GM12878 (cell line): ENCODE results near the gene APH1B. TPM values are rescaled to one million over a fixed set of nuclear protein-coding genes. Genes with fewer than 3 reads are reported as not detected.

ENCODE experiments used
- ATAC-seq: fragments of 200-7000 bp; cut with Tn5 transposase; 3 replicates; pipeline ENCODE4 v1.9.1; 2020; ENCODE audit warnings: mild to moderate bottlenecking, moderate library complexity
- BruUV-seq: library from RNA; stranded (reverse); fragments of 400-500 nt; replicated peaks from 2 replicates; lab custom pipeline; 2021; lab: Mats Ljungman, UMichigan
- CTCF ChIA-PET: fragments of 300-600 bp; sonication (Branson Sonifier 250); formaldehyde crosslinking; extraction: SDS; loops from one replicate; lab custom pipeline; 2021; ENCODE audit warnings: inconsistent platforms; lab: Yijun Ruan, JAX
- POLR2A ChIA-PET: fragments of 350-600 bp; formaldehyde crosslinking; extraction: SDS; loops from one replicate; lab custom pipeline; 2021; ENCODE audit warnings: inconsistent platforms; lab: Charles Lee
- RAD21 ChIA-PET: fragments of 300-600 bp; sonication (Branson Sonifier 250); formaldehyde crosslinking; loops from one replicate; lab custom pipeline; 2023; ENCODE audit warnings: antibody characterized with exemption; ENCODE audit not compliant: unreplicated experiment; lab: Charles Lee
- SMC1A ChIA-PET: fragments of 300-600 bp; sonication (Branson Sonifier 250); formaldehyde crosslinking; loops from one replicate; lab custom pipeline; 2023; ENCODE audit not compliant: unreplicated experiment, uncharacterized antibody; lab: Charles Lee
- DNase-seq: peaks from one replicate; pipeline ENCODE4 v3.0.0-alpha.2; 2011; ENCODE audit warnings: low read depth, low spot score
- FAIRE-seq: peaks from 3 replicates; lab custom pipeline; 2011; peaks lifted over from hg19 to GRCh38; lab: Jason Lieb, UNC
- H2AFZ ChIP-seq: 2 replicates; pipeline ENCODE4 v1.6.0; 2011; ENCODE audit warnings: low read depth, low read length, control low read depth; ENCODE audit not compliant: control insufficient read depth
- H3K27ac ChIP-seq: 2 replicates; pipeline ENCODE4 v1.5.1; 2011; ENCODE audit warnings: control low read depth; ENCODE audit not compliant: control insufficient read depth, insufficient read depth
- H3K27me3 ChIP-seq, 2 experiments: replicated peaks in 1 of 2; 2 replicates each; pipeline versions ENCODE4 v1.6.0 to v1.6.1; 2011; ENCODE audit warnings: low read length in 1 of 2; ENCODE audit not compliant: control insufficient read depth in 2 of 2, insufficient read depth in 2 of 2
- H3K36me3 ChIP-seq, 2 experiments: 2 replicates each; pipeline ENCODE4 v1.5.1; 2011; ENCODE audit warnings: low read length in 1 of 2; ENCODE audit not compliant: control insufficient read depth in 2 of 2, insufficient read depth in 2 of 2
- H3K4me1 ChIP-seq: 2 replicates; pipeline ENCODE4 v1.6.1; 2011; ENCODE audit warnings: mild to moderate bottlenecking, low read length, moderate library complexity, mixed read lengths; ENCODE audit not compliant: control insufficient read depth, insufficient read depth
- H3K4me2 ChIP-seq: 2 replicates; pipeline ENCODE4 v1.6.0; 2011; ENCODE audit warnings: control low read depth; ENCODE audit not compliant: control insufficient read depth, insufficient read depth
- H3K4me3 ChIP-seq: fragments of 200-600 bp; sonication (generic); 2 replicates; pipeline ENCODE4 v1.5.1; 2016
- H3K79me2 ChIP-seq: 2 replicates; pipeline ENCODE4 v1.6.0; 2011; ENCODE audit warnings: low read length; ENCODE audit not compliant: control insufficient read depth, insufficient read depth
- H3K9ac ChIP-seq: 2 replicates; pipeline ENCODE4 v1.8.0; 2011; ENCODE audit warnings: low read length, control low read depth, mixed read lengths; ENCODE audit not compliant: control insufficient read depth, insufficient read depth
- H3K9me3 ChIP-seq: replicated peaks from 3 replicates; pipeline ENCODE4 v1.5.1; 2011; ENCODE audit warnings: mild to moderate bottlenecking, low read length; ENCODE audit not compliant: control insufficient read depth, insufficient read depth
- H4K20me1 ChIP-seq: 2 replicates; pipeline ENCODE4 v1.6.0; 2011; ENCODE audit not compliant: control insufficient read depth, insufficient read depth
- CBX5 ChIP-seq: sonication (generic); IDR thresholded peaks from 2 replicates; pipeline ENCODE4 v1.6.1; 2016; ENCODE audit warnings: low read depth, moderate library complexity, mild to moderate bottlenecking, inconsistent platforms
- DPF2 ChIP-seq: fragments of 450-650 bp; IDR thresholded peaks from 2 replicates; pipeline ENCODE4 v1.6.1; 2017; ENCODE audit warnings: mild to moderate bottlenecking
- EP300 ChIP-seq, 2 experiments: fragments of 150-350 bp in 1 of 2; IDR thresholded peaks; 2 replicates each; pipeline ENCODE4 v1.6.1; 2011 to 2012; ENCODE audit warnings: low read depth in 2 of 2, low read length in 2 of 2, borderline replicate concordance in 1 of 2, improper control_type of control experiment in 1 of 2, inconsistent platforms in 1 of 2; ENCODE audit not compliant: control insufficient read depth in 1 of 2
- GATAD2B ChIP-seq: fragments of 450-650 bp; conservative IDR thresholded peaks from 2 replicates; pipeline ENCODE4 v1.6.1; 2017; ENCODE audit warnings: low read depth, mild to moderate bottlenecking, moderate library complexity
- IRF4 ChIP-seq: IDR thresholded peaks from 2 replicates; pipeline ENCODE4 v1.6.1; 2011; ENCODE audit warnings: low read depth, low read length
- KDM1A ChIP-seq: fragments of 200-600 bp; sonication (generic); IDR thresholded peaks from 2 replicates; pipeline ENCODE4 v1.6.1; 2016; ENCODE audit warnings: borderline replicate concordance
- MEF2A ChIP-seq: IDR thresholded peaks from 2 replicates; pipeline ENCODE4 v1.6.1; 2011; ENCODE audit warnings: low read depth, mild to moderate bottlenecking, low read length, moderate library complexity; ENCODE audit not compliant: insufficient read depth
- NFYB ChIP-seq: IDR thresholded peaks from 2 replicates; pipeline ENCODE4 v1.6.1; 2011; ENCODE audit warnings: low read depth, mild to moderate bottlenecking, low read length, improper control_type of control experiment, moderate library complexity; ENCODE audit not compliant: insufficient read depth
- TCF12 ChIP-seq: IDR thresholded peaks from 2 replicates; pipeline ENCODE4 v1.6.1; 2011; ENCODE audit warnings: low read depth, mild to moderate bottlenecking, low read length
- WRNIP1 ChIP-seq: IDR thresholded peaks from 2 replicates; pipeline ENCODE4 v1.6.1; 2011; ENCODE audit warnings: low read depth, low read length, improper control_type of control experiment, borderline replicate concordance
- ZBTB40 ChIP-seq: fragments of 450-650 bp; IDR thresholded peaks from 2 replicates; pipeline ENCODE4 v1.6.1; 2016; ENCODE audit warnings: mild to moderate bottlenecking, moderate library complexity, borderline replicate concordance
- ZNF217 ChIP-seq: fragments of 450-650 bp; IDR thresholded peaks from 2 replicates; pipeline ENCODE4 v1.6.1; 2017; ENCODE audit warnings: antibody characterized with exemption, mild to moderate bottlenecking
- ZNF592 ChIP-seq: fragments of 450-650 bp; IDR thresholded peaks from 2 replicates; pipeline ENCODE4 v1.6.1; 2017; ENCODE audit warnings: mild to moderate bottlenecking, moderate library complexity
- ZNF622 ChIP-seq: fragments of 450-650 bp; IDR thresholded peaks from 2 replicates; pipeline ENCODE4 v1.6.1; 2017; ENCODE audit warnings: mild to moderate bottlenecking, inconsistent platforms
- ZZZ3 ChIP-seq: IDR thresholded peaks from 2 replicates; pipeline ENCODE4 v1.6.1; 2011; ENCODE audit warnings: low read depth; ENCODE audit not compliant: control insufficient read depth, insufficient read length
- WGBS: methylation state at CpG from one replicate; pipeline ENCODE4 v1.1.6; 2016; ENCODE audit warnings: low lambda C conversion rate; ENCODE audit not compliant: insufficient replicate concordance, insufficient coverage; ENCODE audit errors: missing lambda C conversion rate; 5-methylcytosine and 5-hydroxymethylcytosine counted together
- in situ Hi-C: fragments of 300-500 bp; cut with MboI; formaldehyde crosslinking; loops from 9 replicates; pipeline ENCODE4 v1.14.3; 2018; ENCODE audit warnings: mixed read lengths
- intact Hi-C: fragments of 100-400 bp; cut with micrococcal nuclease; formaldehyde crosslinking; loops from one replicate; pipeline ENCODE4 v1.14.2; 2022; ENCODE audit not compliant: unreplicated experiment
- polyA plus RNA-seq, 11 experiments: library from polyadenylated mRNA; depleted of rRNA in 4 of 11; unstranded in 6 of 11; stranded (reverse) in 5 of 11; fragments of >200 nt; fragmentation: Nextera tagmentation in 4 of 11; fragmentation: Illumina TruSeq in 1 of 11; extraction: Ambion mirVana in 4 of 11; extraction: Trizol in 1 of 11; gene quantifications; 1 replicate in 1 of 11; 2 replicates in 10 of 11; pipeline versions ENCODE4 v1.2.1 to v1.2.3, GENCODE V29; 2011 to 2016; ENCODE audit warnings: inconsistent platforms in 2 of 11, missing spikeins in 2 of 11, low read depth in 1 of 11
- total RNA-seq, 4 experiments: library from RNA; depleted of rRNA in 3 of 4; stranded (reverse); fragments of >200 nt in 3 of 4; fragmentation: Illumina TruSeq in 1 of 4; extraction: Trizol in 1 of 4; gene quantifications; 2 replicates each; pipeline versions ENCODE4 v1.2.1 to v1.2.3, GENCODE V29; 2013 to 2021

The APH1B gene
- total and polyA plus RNA-seq, 10 of the 15 experiments (the other 5 are each of a cell fraction or from before 2014, with no cell fraction given): 5.0 to 20.8 (median 11.1) TPM

DNA sequence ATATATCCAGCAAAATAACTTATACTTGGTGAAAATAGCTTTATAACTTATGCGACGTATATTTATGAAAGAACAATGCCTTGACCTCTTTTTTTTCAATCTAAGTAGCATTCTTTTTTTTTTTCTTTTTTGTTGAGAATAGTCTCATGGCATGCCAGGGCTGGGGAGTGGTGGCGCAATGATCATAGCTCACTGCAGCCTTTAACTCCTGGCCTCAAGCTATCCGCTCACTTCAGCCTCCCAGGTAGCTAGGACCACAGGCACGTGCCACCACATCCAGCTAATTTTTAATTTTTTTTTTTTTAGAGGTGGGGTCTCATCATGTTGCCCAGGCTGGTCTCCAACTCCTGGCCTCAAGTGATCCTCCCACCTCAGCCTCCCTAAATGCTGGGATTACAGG, 44.5 kb upstream of the APH1B start:
- SMC1A ChIA-PET: interaction anchor here (0.6 to 8.2 kb wide), 18 partner anchors 11 to 657 kb away, joined by 3 to 88 read pairs (median 5); partner anchors contain the start of gene RPS27L
- POLR2A ChIA-PET: interaction anchor here (0.6 to 2.5 kb wide), 7 partner anchors 15 to 110 kb away, joined by 3 to 16 read pairs (median 4); no protein-coding TSS in a partner anchor
- H3K4me1 ChIP-seq: peaks cover 19% of the 10 kb centered on the region
- no peak overlapping the region for H2AFZ ChIP-seq
- FAIRE-seq (no peak), ATAC-seq (no peak), DNase-seq (no peak)
- TF ChIP-seq NFYB: no peak
- no peak for TF ChIP-seq MEF2A
- no peak for TF ChIP-seq ZNF622
- TF ChIP-seq EP300 (IDR thresholded peaks at IDR 0.05; ENCODE audit: borderline replicate concordance in 1 of 2, control insufficient read depth in 1 of 2, low read depth in 2 of 2, low read length in 2 of 2): no peak
- no peak for TF ChIP-seq ZZZ3
- no peak for TF ChIP-seq IRF4
- no peak for TF ChIP-seq ZNF592
- TF ChIP-seq KDM1A: no peak
- no peak for TF ChIP-seq CBX5
- no peak for TF ChIP-seq ZBTB40
- TF ChIP-seq ZNF217: no peak
- no peak for TF ChIP-seq TCF12
- no peak for TF ChIP-seq DPF2
- no peak for TF ChIP-seq WRNIP1
- no peak for TF ChIP-seq GATAD2B
- H3K4me3 ChIP-seq: no peak overlapping the region
- in situ Hi-C loops: no loop called here
- intact Hi-C loops: no loop called here
- WGBS: 97% methylated on average over 4 of the region's 5 CpGs
- H3K9me3 ChIP-seq: no peaks in the 10 kb centered on the region
- no peak overlapping the region for H3K9ac ChIP-seq
- peaks cover 35% of the 10 kb centered on the region for H3K79me2 ChIP-seq
- CTCF ChIA-PET: interaction anchor here (0.6 to 2.4 kb wide), 9 partner anchors 12 to 920 kb away, joined by 3 to 8 read pairs (median 3); no protein-coding TSS in a partner anchor
- no peaks in the 10 kb centered on the region for H4K20me1 ChIP-seq
- H3K27ac ChIP-seq: 0 out of 2 replicates have a peak overlapping the region, but pooled peaks have one; percentile 6
- no peak overlapping the region for H3K4me2 ChIP-seq
- H3K27me3 ChIP-seq: no peaks in the 10 kb centered on the region
- H3K36me3 ChIP-seq: no peaks in the 10 kb centered on the region; a peak in 2 of 4 replicates
- RAD21 ChIA-PET: interaction anchor here (0.6 to 4.9 kb wide), 7 partner anchors 19 to 105 kb away, joined by 3 to 38 read pairs (median 3); partner anchors contain the start of gene APH1B
- no TSS peak for BruUV-seq
